A204.1 (cell line): ENCODE data around the gene MAP3K13.
A peak's percentile ranks its signal among the peaks of the same experiment; 100 is the strongest.

ENCODE experiments used
- FAIRE-seq: peaks from 2 replicates; lab custom pipeline; 2012; peaks lifted over from hg19 to GRCh38; lab: Jason Lieb, UNC

Gene MAP3K13, protein sequence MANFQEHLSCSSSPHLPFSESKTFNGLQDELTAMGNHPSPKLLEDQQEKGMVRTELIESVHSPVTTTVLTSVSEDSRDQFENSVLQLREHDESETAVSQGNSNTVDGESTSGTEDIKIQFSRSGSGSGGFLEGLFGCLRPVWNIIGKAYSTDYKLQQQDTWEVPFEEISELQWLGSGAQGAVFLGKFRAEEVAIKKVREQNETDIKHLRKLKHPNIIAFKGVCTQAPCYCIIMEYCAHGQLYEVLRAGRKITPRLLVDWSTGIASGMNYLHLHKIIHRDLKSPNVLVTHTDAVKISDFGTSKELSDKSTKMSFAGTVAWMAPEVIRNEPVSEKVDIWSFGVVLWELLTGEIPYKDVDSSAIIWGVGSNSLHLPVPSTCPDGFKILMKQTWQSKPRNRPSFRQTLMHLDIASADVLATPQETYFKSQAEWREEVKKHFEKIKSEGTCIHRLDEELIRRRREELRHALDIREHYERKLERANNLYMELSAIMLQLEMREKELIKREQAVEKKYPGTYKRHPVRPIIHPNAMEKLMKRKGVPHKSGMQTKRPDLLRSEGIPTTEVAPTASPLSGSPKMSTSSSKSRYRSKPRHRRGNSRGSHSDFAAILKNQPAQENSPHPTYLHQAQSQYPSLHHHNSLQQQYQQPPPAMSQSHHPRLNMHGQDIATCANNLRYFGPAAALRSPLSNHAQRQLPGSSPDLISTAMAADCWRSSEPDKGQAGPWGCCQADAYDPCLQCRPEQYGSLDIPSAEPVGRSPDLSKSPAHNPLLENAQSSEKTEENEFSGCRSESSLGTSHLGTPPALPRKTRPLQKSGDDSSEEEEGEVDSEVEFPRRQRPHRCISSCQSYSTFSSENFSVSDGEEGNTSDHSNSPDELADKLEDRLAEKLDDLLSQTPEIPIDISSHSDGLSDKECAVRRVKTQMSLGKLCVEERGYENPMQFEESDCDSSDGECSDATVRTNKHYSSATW

GRCh38 chr3:185362850-185363661 lies at the start of gene MAP3K13:
Gene MAP3K13 (plus strand): TSS chr3:185363136. CDS start chr3:185428582, 65,446 bp downstream.
- no peak for FAIRE-seq

GRCh38 chr3:185313693-185314246 lies 49.2 kb upstream of the MAP3K13 start:
- FAIRE-seq: no peak

DNA sequence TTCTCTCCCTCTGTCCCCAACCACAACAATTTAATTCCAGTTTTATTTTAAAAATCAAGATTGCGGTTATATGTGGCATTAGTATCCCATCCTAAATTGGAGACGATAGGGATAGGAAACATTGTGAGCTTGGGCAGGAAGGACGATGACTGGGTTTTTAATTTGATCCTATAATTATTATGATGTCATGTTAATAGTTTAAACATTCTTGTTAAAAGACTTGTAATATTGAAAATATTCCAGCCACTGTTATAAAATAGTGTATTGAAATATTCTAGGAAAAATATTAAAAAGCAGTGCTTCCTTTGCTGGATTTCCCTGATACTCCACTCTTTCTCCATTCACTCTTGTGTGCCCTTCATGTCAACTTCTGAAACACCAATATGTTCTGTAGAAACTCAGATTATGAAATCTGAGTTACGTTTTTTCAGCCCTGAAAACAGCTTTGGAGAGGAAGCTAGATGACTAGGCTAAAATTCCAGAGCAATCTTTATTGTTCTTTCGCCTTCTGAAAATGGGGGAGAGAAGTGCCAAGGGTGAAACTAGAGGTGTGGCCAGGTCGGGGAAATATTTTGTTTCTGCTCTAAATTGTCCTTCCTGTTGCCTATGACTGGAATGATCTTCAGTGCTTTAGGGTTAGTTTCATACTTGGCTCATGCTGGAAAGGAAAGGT lies 46.1 kb upstream of the MAP3K13 start:
- no peak for FAIRE-seq

GRCh38 chr3:185317674-185318073 lies 45.3 kb upstream of the MAP3K13 start:
- FAIRE-seq: peak; percentile 71

- FAIRE-seq: no peak
Measured at GRCh38 chr3:185318141-185318540, 44.8 kb upstream of the MAP3K13 start.

DNA sequence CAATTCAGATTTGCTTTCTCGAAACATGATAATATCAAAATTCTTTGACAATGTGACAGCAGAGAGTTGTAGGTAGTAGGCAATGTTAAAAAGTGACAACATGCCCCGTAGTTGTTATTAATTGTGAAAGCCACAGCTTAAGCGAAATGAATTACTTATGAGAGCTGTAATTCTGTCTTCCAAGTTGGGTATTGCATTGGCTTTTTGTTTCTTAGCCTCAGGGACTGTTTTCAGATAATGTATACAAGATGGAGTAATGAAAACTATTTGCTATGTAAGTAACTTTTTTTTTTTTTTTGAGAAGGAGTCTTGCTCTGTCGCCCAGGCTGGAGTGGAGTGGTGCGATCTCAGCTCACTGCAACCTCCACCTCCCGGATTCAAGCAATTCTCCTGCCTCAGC lies 43.1 kb upstream of the MAP3K13 start:
- no peak for FAIRE-seq

- FAIRE-seq: no peak
Measured at GRCh38 chr3:185320949-185321348, 42.0 kb upstream of the MAP3K13 start.

DNA sequence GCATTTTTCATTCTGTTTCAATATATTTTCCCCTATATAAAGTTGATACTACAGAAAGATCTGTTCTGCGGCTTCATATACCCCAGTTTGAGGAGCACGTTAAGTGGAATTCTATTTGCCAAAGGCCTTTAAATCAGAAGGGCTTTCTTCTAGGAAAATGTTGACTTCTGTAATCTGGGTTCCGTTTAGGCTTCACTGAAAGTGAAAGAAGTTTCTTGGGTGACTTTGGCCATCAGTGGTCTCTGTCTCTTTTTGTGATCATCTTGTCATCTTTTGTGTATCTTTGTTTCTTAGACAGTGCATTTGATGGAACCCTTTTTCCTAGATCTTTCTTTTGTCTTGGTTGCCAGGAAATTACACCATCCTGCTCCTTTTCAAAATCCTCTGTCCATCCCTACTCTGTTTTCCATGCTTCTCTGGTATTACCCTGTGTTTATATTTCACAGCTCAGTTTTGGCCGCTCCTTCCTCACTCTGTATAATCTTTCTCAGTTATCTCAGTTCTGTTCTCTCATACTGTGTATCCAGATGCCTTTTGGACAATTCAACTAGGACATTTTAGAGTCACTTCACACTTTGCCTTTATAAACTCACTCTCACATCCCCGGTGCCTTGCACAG lies 40.7 kb upstream of the MAP3K13 start:
- no peak for FAIRE-seq

GRCh38 chr3:185325946-185326791 lies 36.8 kb upstream of the MAP3K13 start:
- FAIRE-seq: no peak

DNA sequence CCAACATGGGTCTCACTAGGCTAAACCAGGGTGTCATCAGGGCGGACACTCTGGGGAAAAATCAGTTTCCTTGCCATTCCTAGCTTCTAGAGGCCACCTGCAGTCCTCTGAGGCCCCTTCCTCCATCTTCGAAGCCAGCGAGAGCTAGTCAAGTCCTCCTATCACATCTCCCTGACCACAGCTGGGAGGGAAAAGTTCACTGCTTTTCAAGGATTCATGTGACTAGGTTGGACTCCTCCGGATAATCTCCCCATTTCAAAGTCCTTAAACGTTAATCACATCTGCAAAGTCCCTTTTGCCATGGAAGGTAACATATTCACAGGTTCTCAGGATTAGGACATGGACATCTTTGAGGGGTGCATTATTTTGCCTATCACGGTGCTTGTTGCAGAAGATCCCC lies 35.9 kb upstream of the MAP3K13 start:
- no peak for FAIRE-seq

DNA sequence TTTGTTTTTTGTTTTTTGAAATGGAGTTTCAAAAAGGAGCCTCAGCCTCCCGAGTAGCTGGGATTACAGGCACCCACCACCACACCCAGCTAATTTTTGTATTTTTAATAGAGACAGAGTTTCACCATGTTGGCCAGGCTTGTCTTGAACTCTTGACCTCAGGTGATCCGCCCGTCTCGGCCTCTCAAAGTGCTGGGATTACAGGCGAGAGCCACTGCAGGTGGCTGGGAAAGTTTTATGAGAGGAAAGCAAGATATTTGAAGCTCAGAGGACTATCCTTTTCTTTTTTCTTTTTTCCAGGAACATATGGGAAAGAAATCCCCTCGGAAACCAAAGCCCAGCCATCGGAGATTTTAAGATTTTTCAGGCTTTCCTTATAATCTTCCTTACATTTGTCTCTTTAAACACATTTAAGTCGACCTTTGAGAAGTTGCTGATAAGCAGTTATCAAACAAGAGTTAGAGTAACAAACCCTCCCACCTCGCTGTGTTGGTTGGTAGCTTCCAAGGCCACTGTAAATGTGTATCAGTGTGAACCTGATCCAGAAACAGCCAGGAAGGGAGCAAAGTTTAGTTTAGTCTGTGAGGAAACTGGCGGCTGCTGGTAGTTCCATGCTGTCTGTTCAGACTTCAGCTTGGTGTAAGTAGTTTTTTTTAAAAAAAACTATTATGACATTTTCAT lies 34.5 kb upstream of the MAP3K13 start:
- FAIRE-seq: no peak

DNA sequence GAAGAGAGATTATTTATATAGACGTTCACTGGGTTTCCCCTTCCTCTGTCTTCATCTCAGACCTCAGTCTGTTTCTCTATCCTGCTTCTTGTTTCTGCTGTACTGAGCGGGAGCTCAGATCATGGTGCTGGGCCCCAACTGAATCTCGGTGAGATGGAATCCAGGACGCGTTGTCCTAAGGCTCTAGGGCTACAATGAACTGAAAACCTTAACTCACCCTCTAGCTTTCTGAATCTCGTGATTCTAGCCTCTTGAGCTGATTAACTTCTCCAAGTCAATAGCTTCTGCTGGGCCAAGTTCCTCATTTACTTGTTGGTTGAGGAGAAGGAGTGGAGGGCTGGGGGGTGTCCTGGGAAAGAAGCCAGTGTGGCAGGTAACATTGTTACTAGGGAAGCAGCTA lies 32.7 kb upstream of the MAP3K13 start:
- no peak for FAIRE-seq

DNA sequence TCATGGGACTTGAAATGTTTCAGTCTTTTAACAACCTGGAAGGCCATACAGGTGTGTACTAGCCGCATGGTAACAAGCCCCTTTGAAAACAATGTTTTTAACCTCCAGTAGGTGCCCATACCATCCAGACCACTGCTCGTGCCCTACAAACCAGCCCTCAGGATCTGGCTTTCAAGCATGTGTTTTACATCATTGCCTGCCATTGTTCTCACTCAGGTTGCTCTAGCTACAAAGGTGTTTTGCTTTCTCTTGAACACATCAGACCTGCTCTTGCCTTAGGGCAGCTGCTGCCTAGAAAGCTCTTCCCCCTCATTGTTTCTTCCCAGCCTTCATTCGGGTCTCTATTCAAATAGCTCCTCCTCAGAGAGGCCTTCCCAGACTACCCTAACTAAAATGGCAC lies 32.3 kb upstream of the MAP3K13 start:
- FAIRE-seq: no peak

- FAIRE-seq: no peak
Measured at GRCh38 chr3:185332026-185332735, 30.8 kb upstream of the MAP3K13 start.

DNA sequence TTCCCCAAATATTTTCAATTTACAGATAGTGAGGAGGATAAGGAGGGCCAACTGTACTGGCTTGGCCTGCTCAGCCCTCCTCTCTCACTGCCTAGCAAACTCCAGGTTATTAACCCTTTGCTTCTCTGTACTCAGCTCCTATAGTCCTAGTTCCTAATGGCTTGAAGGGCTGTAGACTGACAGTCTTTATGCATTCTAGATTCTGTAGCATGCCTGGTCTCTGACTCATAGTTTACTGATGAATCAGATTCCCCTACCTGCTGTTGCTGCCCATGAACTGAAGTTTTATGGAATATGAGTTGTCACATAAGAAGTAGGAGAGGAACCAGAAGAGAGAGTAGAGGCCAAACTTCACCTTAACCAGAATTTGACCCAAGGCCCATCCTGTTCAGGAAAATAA lies 27.1 kb upstream of the MAP3K13 start:
- FAIRE-seq: no peak

DNA sequence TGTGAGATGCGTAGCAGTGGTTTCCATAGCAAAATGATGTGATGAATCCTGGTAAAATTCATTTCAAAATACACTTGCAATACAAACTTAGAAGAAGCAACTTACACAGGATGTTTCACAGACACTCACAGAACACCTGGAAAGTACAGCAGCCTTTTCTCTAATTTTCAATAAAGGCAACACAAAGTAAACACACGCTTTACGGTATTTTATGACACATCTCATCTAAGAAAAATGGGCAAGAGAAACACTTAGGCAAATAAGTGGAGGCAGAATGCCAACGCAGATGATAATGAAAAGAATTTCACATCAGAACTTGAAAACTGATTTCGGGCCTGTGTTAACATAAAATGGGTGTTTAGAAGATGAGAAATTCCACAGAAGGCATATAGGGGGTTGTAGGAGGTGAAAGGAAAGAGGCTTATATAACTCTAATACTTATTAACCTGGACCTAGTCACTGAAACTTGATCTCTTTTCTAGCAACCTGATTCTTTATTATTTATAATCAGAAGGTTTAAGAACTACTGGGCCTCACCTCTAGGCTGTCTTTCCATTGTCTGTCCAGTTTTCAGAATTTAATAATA lies 25.6 kb upstream of the MAP3K13 start:
- no peak for FAIRE-seq

- FAIRE-seq: no peak
Measured at GRCh38 chr3:185339945-185340344, 23.0 kb upstream of the MAP3K13 start.

DNA sequence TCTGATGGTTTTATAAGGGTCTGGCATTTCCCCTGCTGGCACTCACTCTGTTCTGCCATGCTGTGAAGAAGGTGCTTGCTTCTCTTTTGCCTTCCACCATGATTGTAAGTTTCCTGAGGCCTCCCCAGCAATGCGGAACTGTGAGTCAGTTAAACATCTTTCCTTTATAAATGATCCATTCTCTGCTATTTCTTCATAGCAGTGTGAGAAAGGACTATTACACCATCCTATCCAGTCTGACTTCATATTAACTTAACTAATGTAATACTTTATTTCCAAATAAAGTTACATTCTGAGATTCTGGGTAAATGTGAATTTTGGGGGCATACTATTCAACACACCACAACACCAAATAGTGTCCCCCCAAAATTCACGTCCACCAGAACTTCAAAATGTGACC lies 22.2 kb upstream of the MAP3K13 start:
- no peak for FAIRE-seq
